HG02885 (cell line): ENCODE results near the gene KRTAP5-9.
"Not testable (repeated sequence)": the region's sequence is repeated elsewhere in the genome, so short reads cannot be mapped to it uniquely, and the experiment has no call there.

Experiments
- ATAC-seq: cut with Tn5 transposase; IDR thresholded peaks from one replicate; pipeline ENCODE4 v1.9.1; 2021; ENCODE audit warnings: mild to moderate bottlenecking; ENCODE audit not compliant: unreplicated experiment, poor library complexity

The KRTAP5-9 gene

DNA sequence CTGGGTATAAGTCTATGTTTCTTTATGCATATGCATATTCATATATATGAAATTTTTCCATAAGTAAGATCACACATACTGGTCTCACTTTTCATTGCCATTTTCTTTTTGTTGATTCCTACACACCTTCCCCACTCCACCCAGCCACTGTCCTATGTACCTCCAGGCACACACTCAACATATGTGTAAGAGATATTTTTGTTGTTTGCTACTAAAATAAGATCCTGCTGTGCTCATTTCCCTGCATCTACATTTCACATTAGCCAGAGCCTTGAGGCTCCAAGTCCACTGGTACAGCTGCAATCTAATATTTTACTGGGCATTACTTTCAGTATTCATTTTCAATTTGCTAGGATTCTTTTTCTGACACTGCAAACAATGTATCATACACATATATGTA lies 9.0 kb downstream of the KRTAP5-9 start:
- no peak for ATAC-seq

DNA sequence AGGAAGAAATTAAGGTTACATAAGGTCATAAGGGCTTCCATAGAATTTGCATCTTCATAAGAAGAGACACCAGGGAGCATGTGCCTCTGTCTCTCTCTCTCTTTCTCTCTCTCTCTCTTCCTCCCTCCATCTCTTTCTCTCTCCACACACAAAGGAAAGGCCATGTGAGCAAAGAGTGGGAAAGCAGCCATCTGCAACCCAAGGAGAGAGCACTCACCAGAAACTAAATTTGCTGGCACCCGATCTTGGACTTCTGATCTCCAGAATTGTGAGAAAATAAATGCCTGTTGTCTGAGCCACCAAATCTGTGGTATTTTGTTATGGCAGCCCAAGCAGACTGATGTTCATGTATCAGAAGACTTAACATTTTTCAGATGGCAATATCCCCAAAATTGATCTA lies 10.8 kb downstream of the KRTAP5-9 start:
- no peak for ATAC-seq

DNA sequence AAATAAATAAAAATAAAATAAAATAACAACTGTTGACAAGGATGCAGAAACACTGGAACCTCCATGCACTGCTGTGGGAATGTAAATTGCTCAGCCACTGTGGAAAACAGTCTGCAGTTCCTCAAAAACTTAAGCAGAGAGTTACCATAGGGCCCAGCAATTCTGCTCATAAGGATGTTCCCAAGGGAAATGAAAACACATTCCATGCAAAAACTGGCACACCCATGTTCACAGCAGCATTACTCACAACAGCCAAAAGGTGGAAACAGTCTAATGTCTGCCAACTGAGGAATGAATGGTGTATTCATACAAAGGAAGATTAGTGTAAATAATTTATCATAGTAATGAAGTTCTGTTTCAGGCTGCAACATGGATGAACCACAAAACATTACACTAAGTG lies 13.9 kb downstream of the KRTAP5-9 start:
- no peak for ATAC-seq

DNA sequence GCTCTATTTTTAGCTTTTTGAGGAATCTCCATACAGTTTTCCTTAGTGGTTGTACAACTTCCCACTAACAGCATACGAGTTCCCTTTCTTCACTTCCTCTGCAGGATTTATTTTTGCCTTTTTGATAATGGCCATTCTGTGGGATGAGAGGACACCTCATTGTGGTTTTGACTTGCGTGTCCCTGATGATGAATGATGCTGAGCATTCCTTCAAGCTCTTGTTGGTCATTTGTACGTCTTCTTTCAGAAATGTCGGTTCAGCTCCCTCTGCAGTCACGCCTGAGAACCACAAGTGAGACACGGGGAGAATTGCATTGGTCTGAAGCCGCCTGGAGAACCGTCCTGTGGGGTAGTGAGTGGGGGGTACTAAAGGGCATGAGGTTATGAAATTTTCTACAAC lies 15.2 kb downstream of the KRTAP5-9 start:
- no peak for ATAC-seq

DNA sequence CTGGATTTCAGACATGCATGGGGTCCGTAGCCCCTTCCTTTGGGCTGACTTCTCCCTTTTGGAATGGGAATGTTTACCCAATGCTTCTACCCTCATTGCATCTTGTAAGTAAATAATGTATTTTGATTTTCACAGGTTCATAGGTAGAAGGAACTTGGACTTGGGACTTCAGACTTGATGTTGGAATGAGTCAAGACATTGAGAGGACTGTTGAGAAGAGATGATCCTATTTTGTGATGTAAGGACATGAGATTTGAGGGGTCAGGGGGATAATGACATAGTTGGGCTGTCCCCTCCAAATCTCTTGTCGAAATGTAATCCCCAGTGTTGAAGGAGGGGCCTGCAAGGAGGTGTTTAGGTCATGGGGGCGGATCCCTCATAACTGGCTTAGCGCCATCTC lies 16.2 kb downstream of the KRTAP5-9 start:
- no peak for ATAC-seq

DNA sequence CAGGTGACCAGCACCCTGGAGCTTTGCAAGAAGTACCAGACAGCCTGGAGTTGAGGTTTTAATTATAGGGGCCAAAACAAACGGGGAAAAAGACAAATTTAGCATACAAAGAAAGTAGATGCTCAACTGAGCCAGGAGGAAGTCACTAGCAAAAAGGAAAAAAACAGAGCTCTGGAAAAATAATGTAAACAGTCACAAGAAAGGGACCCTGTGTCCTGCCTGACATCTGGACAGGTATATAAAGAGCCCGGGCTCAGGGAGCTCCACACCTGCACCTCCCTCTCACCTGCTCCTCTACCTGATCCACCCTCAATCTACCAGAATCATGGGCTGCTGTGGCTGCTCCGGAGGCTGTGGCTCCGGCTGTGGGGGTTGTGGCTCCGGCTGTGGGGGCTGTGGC lies 17.0 kb downstream of the KRTAP5-9 start, which contains the start of gene KRTAP5-10:
Gene KRTAP5-10, plus strand, starts transcription at position 301 of the 400 bp plus-strand sequence. Its CDS starts 25 bp downstream, at position 326.
- no peak for ATAC-seq

DNA sequence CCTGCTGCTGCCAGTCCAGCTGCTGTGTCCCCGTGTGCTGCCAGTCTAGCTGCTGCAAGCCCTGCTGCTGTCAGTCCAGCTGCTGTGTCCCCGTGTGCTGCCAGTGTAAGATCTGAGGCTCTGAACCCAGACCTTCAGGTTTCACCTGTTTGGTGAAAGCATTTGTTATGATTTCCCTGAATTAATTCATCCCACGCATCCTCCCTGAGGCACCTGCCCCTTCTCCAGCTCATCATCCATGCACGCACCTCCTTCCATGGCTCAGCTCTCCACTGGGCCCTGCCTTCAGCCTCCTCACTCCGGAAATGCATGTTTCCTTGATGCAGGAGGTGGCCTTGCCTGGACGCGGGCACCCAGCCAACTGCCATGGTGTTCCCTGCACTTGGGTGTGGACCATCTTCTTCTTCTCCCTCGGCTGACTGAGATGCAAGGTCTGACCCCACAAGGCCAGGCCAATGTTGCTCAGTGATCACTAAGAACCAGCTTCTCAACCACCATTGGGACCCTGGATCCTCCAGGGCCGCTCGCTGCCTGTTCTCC lies 17.9 kb downstream of the KRTAP5-9 start:
- no peak for ATAC-seq

DNA sequence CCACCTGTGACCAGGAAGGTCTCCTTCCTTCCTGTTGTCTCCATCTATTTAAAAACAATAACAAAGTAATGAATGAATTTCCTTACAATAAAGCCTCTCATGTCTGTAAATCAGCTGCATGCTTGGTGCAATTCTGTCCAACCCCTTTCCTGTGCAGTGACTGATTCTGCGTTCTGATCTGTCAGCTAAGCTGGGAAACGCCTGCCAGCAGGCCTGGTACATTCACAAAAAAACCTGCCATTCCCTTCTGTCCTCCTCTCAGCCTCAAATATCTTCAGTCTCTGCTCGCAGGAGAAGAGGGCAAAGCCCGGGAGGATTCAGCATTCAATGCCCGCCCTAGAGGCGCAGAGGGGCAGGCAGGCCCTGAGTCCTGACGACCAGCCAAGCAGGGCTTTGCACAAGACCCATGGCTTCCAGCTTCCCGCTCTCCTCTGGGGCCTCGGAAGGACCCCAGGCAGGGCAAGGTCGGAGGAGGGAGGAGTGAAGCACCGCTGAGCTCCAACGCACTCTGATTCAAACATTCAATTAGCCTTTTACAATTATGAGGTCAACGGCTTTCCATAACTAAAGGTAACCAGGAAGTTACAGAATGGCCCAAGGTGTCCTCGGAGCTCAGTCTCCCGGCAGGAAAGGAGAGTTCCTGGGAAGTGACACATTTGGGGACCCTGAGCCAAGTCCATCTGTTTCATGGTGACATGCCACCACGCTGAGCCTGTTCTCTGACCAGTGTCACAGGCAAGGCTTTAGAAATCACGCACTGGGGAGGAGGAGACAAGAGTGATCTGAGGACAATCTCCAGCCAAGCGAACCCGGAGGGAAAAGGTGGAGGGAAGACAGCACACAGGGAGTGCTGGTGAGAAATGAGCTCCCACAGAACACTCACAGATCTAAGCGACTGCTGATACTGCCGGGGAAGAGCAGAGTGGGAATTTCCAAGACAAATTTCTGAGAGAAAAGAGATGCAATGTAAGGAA lies 18.7 kb downstream of the KRTAP5-9 start:
- ATAC-seq = not testable (repeated sequence)

DNA sequence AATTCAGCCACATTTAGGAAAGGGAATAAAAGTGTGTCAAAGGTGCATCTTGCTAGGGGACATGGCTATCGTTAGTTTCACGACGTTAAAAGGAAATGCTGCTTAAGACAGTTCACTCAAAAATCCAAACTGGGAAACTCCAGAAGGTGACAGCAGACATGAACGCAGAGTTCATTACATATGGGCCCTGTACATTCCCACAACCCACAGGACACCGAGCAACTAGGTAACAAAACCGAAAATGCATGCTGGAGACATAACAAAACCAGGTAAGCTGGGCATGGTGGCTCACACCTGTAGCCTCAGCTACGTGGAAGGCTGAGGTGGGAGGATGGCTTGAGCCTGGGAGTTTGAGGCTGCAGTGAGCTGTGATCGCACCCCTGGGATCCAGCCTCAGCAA lies 19.4 kb downstream of the KRTAP5-9 start:
- ATAC-seq = not testable (repeated sequence)

DNA sequence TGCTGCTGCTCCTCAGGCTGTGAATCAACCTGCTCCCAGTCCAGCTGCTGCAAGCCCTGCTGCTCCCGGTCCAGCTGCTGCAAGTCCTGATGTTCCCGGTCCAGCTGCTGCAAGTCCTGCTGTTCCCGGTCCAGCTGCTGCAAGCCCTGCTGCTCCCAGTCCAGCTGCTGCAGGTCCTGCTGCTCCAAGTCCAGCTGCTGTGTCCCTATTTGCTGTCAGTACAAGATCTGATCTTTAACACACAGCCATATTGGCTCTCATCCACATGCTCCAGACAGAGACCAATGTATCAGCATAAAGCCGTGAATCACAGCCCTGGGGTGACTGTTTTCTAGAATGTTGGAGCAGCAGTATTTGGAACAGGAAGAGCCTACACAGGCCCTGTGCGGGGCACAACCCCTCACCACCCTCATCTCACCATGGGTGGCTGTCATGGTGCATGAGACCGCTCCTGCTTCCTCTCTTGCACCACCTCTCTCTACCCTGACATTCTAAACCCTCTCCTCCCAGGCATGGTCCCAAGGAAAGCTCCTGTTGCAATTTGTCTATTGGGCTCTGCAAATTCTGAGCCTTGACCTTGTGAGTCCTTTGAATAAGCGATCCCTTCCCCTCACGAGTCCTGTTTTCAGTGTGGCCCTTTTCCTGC lies 20.6 kb downstream of the KRTAP5-9 start:
- ATAC-seq = no peak

DNA sequence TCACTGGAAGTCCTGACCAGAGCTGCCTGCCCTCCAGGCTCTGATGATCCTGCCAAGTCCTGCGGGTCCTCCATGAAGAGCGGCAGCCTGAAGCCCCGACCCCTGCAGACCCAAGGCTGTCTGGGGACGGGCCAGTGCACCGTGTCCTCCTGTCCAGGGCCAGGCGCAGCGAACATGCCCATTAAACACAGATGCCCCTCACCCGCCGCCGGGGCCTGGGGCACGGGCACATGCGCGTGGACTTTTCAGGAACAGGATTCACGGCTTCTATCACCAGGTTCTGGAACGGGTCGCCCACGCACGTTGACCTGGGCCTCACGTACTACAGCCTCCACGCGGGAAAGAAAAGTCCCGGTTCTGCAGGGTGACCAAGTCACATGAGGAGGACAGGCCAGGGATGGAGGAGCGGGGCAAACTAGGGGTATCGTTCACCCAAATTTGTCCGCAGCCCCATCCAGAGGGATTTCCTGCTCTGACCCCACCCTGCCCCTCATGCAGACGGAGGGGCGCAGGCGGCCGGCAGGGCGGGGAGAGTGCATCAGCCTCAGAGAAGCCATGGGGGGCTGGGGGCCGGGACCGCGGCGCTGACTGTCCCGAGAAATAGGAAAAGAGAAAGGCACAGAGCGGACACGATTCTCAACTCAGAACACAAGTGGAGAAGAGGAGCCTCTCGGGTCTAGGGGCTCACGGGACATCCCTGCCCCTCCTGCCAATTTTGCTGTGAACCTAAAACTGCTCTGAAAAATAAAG lies 23.1 kb downstream of the KRTAP5-9 start:
- not testable (repeated sequence) for ATAC-seq

DNA sequence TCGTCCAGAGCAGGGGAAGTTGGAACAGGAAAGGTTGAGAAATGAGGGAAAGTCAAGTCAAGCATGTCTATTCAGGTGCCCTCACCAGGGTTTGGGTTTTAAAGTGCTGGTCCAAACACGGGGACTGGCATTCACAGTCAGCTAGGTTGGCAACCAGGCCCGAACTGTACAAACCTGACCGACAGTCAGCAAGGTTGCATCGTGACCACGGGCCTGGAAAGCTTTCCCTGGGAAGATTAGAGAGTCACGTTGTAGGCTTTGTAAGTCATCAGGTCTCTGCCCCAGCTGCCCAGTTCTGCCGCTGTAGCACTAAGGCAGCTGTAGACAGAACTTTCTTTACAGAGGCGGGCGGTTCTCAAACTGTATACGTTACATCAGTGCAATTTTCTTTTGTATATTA lies 24.6 kb downstream of the KRTAP5-9 start:
- no peak for ATAC-seq

DNA sequence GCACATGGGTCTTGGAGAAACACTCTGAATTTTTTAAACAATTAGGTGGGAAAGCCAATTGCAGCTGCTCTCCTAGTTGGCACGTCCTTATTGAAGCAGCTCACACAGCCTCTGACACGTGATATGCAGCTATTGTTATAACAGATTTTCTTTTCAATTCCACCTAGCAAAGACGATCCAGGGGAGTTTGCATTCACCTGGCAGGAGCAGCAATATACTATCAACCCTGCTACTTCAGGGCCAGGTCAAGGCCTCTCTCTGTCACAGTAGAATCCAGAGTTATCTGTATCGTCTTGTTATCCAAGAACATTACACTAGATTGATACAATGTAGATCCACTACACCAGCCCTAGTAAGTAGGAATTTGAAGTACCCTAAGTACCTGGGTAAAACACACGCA lies 26.2 kb downstream of the KRTAP5-9 start:
- no peak for ATAC-seq

DNA sequence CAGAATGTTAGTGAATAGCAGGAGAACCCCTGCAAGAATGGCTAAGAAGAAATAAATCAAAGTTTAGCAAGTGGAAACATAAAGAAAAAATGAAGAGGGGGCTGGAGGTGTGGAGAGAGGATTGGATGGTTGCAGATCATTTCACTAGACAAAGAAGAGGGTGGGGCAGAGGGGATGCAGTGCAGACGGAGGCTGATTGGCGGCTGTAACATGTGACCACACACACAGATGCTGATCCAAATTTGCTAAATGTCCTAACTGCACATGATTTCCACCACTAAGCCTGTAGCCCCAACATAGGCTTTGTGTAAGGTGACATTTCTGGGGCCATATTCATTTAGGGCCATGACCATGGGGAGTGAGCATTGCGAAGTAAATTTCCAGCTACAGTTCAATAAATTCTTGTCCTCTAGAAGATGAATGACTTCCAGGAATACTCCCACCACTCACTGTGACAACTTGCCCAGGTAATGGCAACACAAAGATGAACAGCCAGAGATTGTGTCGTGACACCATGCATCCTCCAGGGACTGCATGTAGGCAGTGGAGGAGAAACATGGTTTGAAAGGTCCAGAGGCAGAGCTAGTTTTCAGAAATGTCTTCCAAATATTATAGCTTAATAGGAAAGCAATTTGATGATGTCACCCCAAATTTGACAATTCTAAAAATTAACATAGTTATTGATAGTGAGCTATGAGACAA lies 27.7 kb downstream of the KRTAP5-9 start:
- ATAC-seq = no peak

DNA sequence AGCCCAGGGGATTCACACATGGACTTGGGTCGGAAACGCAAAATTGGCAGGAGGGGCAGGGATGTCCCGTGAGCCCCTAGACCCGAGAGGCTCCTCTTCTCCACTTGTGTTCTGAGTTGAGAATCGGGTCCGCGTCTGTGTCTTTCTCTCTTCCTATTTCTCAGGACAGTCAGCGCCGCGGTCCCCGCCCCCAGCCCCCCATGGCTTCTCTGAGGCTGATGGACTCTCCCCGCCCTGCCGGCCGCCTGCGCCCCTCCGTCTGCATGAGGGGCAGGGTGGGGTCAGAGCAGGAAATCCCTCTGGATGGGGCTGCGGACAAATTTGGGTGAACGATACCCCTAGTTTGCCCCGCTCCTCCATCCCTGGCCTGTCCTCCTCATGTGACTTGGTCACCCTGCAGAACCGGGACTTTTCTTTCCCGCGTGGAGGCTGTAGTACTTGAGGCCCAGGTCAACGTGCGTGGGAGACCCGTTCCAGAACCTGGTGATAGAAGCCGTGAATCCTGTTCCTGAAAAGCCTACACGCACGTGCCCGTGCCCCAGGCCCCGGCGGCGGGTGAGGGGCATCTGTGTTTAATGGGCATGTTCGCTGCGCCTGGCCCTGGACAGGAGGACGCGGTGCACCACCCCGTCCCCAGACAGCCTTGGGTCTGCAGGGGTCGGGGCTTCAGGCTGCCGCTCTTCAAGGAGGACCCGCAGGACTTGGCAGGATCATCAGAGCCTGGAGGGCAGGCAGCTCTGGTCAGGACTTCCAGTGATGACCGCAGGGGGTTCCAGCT lies 28.7 kb downstream of the KRTAP5-9 start:
- not testable (repeated sequence) for ATAC-seq

DNA sequence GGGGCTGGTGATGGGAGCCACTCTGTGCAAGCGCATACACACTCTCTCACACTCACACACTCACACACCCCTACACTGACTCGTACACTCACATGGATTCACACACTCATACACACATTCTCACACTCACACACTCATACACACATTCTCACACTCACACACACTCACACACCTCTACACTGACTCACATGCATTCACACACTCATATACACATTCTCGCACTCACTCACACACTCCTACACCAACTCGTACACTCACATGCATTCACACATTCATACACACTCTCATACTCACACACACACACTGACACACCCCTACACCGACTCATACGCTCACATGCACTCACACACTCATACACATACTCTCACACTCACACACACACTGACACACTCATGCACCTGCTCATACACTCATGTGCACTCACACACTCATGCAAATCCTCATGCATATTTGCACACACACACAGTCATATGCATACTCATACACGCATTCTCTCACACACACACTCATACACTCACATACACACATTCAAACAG lies 29.3 kb downstream of the KRTAP5-9 start:
- ATAC-seq = no peak

DNA sequence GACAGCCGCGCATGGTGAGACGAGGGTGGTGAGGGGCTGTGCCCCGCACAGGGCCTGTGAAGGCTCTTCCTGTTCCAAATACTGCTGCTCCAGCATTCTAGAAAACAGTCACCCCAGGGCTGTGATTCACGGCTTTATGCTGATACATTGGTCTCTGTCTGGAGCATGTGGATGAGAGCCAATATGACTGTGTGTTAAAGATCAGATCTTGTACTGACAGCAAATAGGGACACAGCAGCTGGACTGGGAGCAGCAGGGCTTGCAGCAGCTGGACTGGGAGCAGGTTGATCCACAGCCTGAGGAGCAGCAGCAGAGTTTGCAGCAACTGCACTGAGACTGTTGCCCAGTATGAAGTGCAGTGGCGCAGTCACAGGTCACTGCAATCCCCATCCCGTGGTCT lies 31.3 kb downstream of the KRTAP5-9 start:
- not testable (repeated sequence) for ATAC-seq

DNA sequence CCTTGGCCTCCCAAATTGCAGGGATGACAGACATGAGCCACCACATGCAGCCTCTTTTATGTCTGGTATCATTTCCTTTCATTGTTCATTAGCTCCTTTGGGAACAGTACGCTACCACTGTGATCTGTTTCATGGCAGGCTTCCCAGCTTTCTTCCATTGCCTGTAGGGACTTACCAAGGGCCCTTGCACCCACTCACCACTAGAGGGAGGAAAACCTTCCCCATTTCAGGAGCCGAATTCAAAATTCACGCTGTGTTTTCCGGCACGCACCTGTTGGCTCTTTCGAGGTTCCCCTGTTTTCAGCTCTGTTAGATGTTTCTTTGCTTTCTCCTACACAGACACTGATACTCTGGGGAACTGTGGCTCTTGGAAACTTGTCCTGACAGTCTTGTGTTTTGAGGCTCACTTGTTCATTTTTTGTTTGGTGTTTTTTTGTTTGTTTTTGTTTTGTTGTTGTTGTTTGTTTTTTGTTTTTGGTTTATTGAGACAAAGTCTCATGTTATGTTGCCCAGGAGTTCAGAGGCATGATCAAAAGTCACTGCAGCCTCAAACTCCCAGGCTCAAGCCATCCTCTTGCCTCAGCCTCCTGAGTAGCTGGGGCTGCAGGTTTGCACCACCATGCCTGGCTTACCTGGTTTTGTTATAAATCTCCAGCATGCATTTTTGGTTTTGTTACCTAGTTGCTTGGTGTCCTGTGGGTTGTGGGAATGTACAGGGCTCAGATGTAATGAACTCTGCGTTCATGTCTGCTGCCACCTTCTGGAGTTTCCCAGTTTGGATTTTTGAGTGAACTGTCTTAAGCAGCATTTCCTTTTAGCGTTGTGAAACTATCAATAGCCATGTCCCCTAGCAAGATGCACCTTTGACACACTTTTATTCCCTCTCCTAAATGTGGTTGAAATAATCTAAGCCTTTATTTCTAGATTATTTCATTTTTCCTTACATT lies 32.1 kb downstream of the KRTAP5-9 start:
- ATAC-seq = no peak
